GM18507 (cell line): ENCODE results near the gene TRAF3.

Experiments used
- DNase-seq: peaks from one replicate; pipeline ENCODE4 v3.0.0; 2011; ENCODE audit warnings: low read depth; ENCODE audit not compliant: insufficient read length; ENCODE audit errors: extremely low spot score
- FAIRE-seq: peaks from 2 replicates; lab custom pipeline; 2011; peaks lifted over from hg19 to GRCh38; lab: Jason Lieb, UNC

TRAF3 gene

GRCh38 chr14:102775855-102776760 is 1.1 kb upstream of the TRAF3 start:
- FAIRE-seq (no peak), DNase-seq (no peak)

GRCh38 chr14:102777711-102778337 is 575 bp downstream of the TRAF3 start:
- DNase-seq (no peak), FAIRE-seq (no peak)

DNA sequence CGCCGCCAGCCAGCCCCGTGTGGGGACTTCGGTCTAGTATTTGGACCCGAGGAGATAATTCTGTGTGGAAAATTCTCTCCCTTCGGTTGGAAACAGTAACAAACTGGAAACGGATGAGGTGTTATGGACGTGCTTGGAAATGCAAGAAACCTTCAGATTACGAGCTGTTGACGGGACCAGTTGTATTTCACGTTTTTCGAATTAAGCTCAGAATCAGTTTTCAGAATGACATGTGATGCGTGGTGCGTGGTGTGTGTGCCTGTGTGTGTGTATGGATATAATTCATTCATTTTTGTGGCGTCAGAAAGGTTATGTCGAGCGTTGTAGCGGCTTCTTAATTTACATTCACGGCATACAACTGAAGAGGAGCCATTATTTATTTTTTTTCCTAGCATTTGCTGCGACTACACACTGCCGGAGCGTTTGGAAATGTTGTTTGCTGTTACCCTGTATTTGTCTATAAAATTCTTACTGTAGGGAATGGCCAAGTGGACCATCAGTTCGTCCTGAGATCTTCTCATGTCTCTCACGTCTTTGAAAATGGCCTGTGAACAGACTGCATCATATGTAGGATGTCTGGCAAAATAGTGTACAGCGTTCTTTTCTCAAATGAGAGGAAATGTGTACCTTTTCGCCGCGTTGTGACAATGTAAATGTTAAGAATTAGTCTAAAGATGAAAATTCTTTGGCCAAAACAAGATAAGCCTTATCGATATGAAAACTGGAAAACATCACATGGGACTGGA is 1.3 kb downstream of the TRAF3 start:
- peak; percentile 50 for FAIRE-seq
- no peak for DNase-seq

- DNase-seq: no peak
- FAIRE-seq: no peak
These were observed 1.8 kb downstream of the TRAF3 start for GRCh38 chr14:102779084-102779462.

DNA sequence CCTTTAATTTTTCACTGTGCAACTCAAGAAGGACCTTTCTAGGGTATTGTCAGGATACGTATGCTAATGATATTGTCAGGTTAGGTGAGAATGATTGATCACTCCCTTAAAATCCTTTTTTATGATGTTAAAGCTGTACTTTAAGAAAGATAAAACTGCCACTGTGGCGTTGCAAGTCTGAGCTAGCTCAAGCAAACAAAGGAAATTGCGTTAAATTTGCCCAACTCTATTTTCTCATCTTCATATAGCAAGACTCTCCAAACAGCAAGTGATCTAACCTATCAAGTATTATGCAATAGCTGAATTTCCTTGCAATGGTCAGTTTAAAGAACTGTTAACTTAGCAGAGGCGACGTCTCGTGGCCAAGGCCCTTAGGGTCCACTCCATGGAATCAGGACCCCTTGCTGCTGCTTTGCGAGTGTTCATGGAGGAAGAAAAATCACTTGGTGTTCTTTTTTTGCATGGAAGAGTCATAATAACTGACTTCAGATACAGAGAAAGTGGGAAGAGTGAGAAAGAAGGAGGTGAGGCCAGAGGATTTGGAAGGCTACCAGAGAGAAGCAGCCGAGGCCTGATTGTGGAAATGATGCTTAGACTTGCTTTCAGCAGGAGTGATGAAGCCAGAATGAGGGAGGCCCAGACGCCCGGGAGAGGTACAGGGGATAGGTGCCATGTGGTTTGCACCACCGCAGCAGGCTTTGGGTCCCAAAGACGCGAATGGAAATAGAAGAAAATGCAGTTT is 2.5 kb downstream of the TRAF3 start:
- DNase-seq (no peak), FAIRE-seq (no peak)

DNA sequence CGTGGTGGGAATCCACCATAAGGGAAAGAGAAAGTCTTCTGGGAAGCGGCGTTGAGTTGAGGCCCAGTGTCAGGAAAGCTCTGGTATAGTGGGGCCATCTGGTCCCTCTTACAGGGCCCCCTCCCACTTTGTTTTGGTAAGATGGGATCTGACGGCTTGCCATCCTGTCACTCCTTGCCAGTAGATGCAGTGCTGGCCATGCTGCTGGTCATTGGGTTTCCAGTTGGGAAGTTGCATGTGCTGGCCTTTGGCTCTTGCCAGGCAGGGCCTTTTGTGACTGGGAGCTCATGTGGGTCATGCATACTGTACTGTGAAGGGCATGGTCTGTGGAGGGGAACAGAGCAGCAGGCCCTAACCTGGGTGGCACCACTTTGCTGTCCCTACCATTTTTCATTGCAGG is 3.8 kb downstream of the TRAF3 start:
- no peak for DNase-seq
- no peak for FAIRE-seq

- FAIRE-seq (no peak), DNase-seq (no peak)
These were observed 5.7 kb downstream of the TRAF3 start for GRCh38 chr14:102782974-102783373.

DNA sequence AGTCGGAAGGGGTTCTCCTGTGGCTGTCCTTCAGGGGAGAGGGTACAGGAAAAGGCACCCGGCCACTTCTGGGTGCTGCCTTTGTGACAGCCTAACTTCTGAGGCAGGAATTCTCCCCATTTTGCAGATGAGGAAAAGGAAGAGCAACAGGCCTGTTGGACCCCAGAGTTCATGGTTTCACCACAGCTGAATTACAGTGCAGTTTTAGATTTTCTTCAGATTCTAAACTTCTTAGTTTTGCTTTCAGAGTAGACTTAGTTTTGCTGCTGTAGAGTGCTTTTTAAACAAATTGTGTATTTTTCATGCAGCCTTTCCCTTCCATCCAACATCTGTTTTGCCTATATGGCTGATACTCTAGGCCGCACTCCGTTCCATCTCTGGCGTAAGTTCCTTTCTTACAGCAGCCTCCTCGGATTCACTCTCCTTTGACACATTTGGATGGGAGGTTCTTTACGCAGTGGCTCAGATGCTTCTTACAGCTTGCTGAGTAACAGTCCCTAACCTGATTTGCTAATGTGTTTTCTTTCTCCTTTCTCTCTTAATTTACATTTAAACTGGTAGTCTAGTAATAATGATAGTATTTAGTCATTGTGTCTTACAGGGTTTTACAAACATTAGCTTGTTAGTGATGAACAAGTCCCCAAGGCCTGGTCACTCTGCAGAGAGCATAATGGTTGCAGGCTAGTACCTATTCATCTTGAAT is 7.8 kb downstream of the TRAF3 start:
- FAIRE-seq (peak; percentile 62), DNase-seq (no peak)

- FAIRE-seq: no peak
These were observed 8.3 kb downstream of the TRAF3 start for GRCh38 chr14:102785595-102785963.

DNA sequence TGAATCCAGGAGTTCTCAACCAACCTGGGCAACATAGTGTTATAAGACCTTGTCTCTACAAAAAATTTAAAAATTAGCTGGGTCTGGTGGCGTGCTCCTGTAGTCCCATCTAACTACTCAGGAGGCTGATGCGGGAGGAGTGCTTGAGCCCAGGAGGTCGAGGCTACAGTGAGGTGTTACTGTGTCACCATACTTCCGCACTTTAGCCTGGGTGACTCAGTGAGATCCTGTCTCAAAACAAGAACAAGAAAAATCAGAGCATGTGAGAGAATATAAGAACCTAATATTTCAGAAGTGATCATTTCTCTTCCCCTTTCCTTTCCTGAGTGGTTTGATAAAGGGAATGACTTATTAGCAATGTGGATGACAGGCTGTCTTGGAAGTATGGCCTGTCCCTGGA is 9.5 kb downstream of the TRAF3 start:
- FAIRE-seq: peak; percentile 78
- DNase-seq: no peak

More at GRCh38 chr14:102785595-102785963, 8.3 kb downstream of the TRAF3 start:
- DNase-seq: no peak

DNA sequence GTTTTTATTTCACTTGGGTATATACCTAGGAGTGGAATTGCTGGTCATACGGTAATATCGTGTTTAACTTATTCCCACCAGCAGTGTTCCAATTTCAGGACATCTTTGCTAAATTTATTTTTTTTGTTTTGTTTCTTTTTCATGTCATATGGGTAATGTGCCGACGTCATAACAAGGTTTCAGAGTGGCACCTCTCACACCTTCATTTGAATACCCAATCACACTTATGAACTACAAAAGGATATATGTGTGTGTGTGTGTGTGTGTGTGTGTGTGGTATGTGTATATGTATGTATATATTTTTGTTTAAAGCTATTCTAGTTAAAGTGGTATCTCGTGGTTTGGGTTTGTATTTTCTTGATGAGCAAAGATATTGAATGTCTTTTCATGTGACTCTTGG is 12.1 kb downstream of the TRAF3 start:
- FAIRE-seq: no peak

DNA sequence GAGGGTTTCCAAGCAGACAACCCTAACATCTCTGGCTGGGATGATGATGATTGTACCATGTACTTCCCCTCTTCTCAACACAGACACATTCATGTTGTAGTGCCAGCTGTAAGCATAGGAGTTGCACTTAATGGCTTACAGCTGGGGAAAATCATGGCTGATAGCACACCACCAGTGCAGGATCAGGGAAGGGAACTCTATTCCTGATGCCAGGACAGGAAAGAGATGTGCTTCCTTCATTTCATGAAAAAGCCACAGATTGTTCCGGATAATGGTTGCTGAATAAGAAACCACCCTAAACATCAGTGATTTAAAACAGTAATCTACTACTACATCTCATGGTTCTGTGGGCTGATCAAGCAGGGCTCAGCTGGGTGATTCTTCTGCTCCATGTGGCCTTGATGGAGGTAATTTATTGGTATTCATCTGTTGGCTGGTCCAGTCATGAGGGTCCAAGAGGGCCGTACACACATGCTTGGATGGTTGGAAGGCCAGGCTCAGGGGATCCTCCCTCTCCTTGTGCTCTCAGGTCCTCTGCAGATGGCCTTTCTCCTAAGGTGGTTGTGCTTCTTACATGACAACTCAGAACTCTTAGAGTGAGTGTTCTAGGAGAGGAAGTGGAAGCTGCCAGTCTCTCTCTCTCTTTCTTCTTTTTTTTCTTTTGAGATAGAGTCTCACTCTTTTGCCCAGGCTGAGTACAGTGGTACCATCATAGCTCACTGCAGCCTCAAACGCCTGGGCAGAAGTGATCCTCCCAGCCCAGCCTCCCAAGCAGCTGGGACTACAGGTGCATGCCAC is 16.5 kb downstream of the TRAF3 start:
- FAIRE-seq (no peak), DNase-seq (no peak)

More for the DNA sequence above, 12.1 kb downstream of the TRAF3 start:
- DNase-seq: no peak

GRCh38 chr14:102795060-102795925 is 18.0 kb downstream of the TRAF3 start:
- DNase-seq (no peak), FAIRE-seq (peak; percentile 47)

- no peak for DNase-seq
- FAIRE-seq: no peak
These were observed 19.5 kb downstream of the TRAF3 start for GRCh38 chr14:102796661-102797190.

DNA sequence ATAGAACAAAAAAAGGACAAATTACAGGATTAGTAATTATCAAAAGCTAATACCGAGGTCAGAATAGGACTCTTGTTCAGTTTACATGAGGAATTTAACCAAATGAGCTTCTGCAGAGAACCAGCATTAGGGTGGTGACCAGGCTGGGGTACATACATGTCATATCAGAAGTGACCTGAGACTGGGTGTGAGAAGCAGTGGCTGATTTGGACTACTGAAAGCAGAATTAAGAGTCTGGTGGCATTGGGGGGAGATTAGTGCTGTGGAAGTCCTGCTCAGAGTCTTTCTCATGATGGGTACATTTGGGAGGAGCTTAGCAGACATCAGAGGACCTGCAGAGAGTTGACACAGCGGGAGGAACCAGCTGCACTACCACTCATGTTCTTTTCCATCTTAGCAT is 21.7 kb downstream of the TRAF3 start:
- FAIRE-seq: peak; percentile 76
- DNase-seq: no peak

DNA sequence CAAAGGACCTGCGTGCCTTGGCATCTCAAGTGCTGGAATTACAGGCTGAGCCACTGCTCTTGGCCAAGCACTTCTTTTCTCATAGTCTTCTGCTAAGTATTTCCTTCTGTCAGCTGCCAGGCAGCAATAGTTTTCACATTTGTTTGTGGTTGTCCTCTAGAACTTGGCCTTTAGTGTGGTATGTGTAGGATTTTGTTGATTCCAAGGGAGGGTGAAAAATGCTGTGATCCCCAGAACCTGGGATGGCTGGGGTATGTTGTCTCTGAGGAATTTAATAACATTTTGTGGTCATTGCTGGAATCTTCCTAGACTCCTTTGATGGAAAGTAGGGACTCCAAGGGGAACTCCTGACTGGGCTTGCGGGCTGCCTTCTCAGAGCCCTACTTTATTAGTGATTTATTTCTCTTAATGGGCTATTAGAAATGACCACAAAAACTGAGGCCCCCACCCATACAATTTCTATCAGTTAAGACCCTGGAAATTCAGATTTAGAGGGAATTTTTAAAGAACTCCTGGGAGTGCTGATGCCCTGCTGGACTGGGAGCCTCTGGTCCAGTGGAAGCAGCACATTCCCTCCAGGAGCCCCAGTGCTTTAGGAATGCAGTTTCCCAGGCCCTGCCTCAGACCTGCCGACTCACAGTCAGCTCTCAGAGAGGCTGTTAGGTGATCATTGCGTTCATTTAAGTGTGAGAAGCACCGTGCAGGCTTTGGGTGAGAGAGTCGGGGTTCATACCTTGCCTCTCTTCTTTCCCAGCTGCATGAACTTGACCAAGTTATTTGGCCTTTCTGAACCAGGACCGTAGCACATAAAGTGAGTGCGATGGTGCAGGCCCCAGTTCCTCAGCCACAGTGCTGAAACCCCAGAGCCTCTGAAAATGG is 22.7 kb downstream of the TRAF3 start:
- no peak for DNase-seq
- FAIRE-seq: peak; percentile 46
